Transverse colon (tissue), 4 donors: ENCODE results near the gene NTRK3. TPM values are rescaled to one million over a fixed set of nuclear protein-coding genes. Genes with fewer than 3 reads are reported as not detected.

Experiments used
- DNase-seq: peaks from one replicate; pipeline ENCODE4 v3.0.0-alpha.2; 2019
- H3K27ac ChIP-seq, 4 donors: fragments of 200-600 bp; sonication (generic); 2 replicates each; pipeline ENCODE4 v1.5.1; 2016 to 2018; ENCODE audit warnings: inconsistent platforms in 4 of 4
- H3K27me3 ChIP-seq: fragments of 200-600 bp; sonication (generic); 2 replicates; pipeline ENCODE4 v1.5.1; 2017; ENCODE audit warnings: inconsistent platforms
- H3K36me3 ChIP-seq, 4 donors: fragments of 200-600 bp; sonication (generic); 2 replicates each; pipeline ENCODE4 v1.5.1; 2017 to 2019; ENCODE audit warnings: inconsistent platforms in 4 of 4
- H3K4me1 ChIP-seq, 4 donors: fragments of 200-600 bp; sonication (generic); 2 replicates each; pipeline ENCODE4 v1.5.1; 2017 to 2020; ENCODE audit warnings: inconsistent platforms in 4 of 4
- H3K4me3 ChIP-seq, 4 donors: fragments of 200-600 bp; sonication (generic); 1 replicate in 1 of 4; 2 replicates in 3 of 4; pipeline versions ENCODE4 v1.5.1 to v1.6.1; 2017 to 2019; ENCODE audit warnings: inconsistent platforms in 4 of 4
- H3K9me3 ChIP-seq, 2 donors: fragments of 200-600 bp; sonication (generic); 2 replicates each; pipeline ENCODE4 v1.5.1; 2017 to 2019; ENCODE audit warnings: inconsistent platforms in 2 of 2
- CTCF ChIP-seq, 5 experiments: fragments of 200-600 bp in 3 of 5; fragments of 450-650 bp in 2 of 5; sonication (generic) in 3 of 5; IDR thresholded peaks; 1 replicate in 2 of 5; 2 replicates in 3 of 5; pipeline ENCODE4 v1.5.1; 2016 to 2017; ENCODE audit warnings: antibody characterized with exemption in 5 of 5, inconsistent platforms in 3 of 5, mild to moderate bottlenecking in 2 of 5, moderate library complexity in 1 of 5
- EP300 ChIP-seq: sonication (generic); formaldehyde crosslinking; IDR thresholded peaks from one replicate; pipeline ENCODE4 v1.6.1; 2017; ENCODE audit warnings: antibody characterized with exemption, low read depth
- POLR2A ChIP-seq: fragments of 450-650 bp; IDR thresholded peaks from one replicate; pipeline ENCODE4 v1.6.1; 2016; ENCODE audit warnings: antibody characterized with exemption, mild to moderate bottlenecking, moderate library complexity
- POLR2AphosphoS5 ChIP-seq, 3 donors: sonication (generic); formaldehyde crosslinking; IDR thresholded peaks; one replicate each; pipeline ENCODE4 v1.6.1; 2016; ENCODE audit warnings: antibody characterized with exemption in 3 of 3
- WGBS, 2 donors: methylation state at CpG; one replicate each; pipeline ENCODE4 v1.1.5; 2018; ENCODE audit warnings: low coverage in 1 of 2; 5-methylcytosine and 5-hydroxymethylcytosine counted together
- in situ Hi-C, 4 donors: fragments of 200-750 bp; cut with MboI; loops; one replicate each; pipeline versions ENCODE4 v1.15.0 to v1.15.1; 2017; ENCODE audit warnings: low sequenced_read_pairs in 3 of 4, low pct_ligation_motif_present in 1 of 4, low pct_unique_long_range_greater_than_20kb in 1 of 4
- intact Hi-C: fragments of 100-400 bp; cut with DNase I; formaldehyde crosslinking; loops from one replicate; pipeline ENCODE4 v1.15.1; 2023; ENCODE audit warnings: low total_unique reads
- total RNA-seq, 4 donors: library from RNA; depleted of rRNA; stranded (reverse); fragments of >200 nt; gene quantifications; one replicate each; pipeline ENCODE4 v1.1.0, GENCODE V29; 2016

Gene NTRK3
- total RNA-seq, 4 donors from 2014 or later = 1.1 to 2.8 (median 2.4) TPM

- H3K9me3 ChIP-seq = no peaks in the 10 kb centered on the region
- 19 to 51% methylated on average over 4 to 9 of the region's 9 CpGs for WGBS, 2 donors
Measured at GRCh38 chr15:88218557-88219221, 37.9 kb downstream of the NTRK3 start.

GRCh38 chr15:88215066-88215648 is 41.4 kb downstream of the NTRK3 start:
- no peak for TF ChIP-seq EP300
- TF ChIP-seq POLR2A = no peak
- TF ChIP-seq POLR2AphosphoS5 (IDR thresholded peaks at IDR 0.05) = no peak
- TF ChIP-seq CTCF (IDR thresholded peaks at IDR 0.05) = no peak
- Histone ChIP-seq H3K27ac (no peak overlapping the region), H3K9me3 (no peaks in the 10 kb centered on the region), H3K36me3 (no peaks in the 10 kb centered on the region), H3K4me3 (no peak overlapping the region), H3K4me1 (no peaks in the 10 kb centered on the region), H3K27me3 (no peaks in the 10 kb centered on the region)
- no peak for DNase-seq
- WGBS, 2 donors = 68 to 84% methylated on average over 5 to 16 of the region's 16 CpGs
- in situ Hi-C loops = no loop called here
- intact Hi-C loops = no loop called here

More at GRCh38 chr15:88218557-88219221, 37.9 kb downstream of the NTRK3 start:
- in situ Hi-C loops = no loop called here
- intact Hi-C loops = no loop called here
- DNase-seq = no peak
- H3K27me3 ChIP-seq = no peaks in the 10 kb centered on the region
- H3K27ac ChIP-seq = no peak overlapping the region
- no peaks in the 10 kb centered on the region for H3K36me3 ChIP-seq
- H3K4me3 ChIP-seq = no peak overlapping the region
- no peaks in the 10 kb centered on the region for H3K4me1 ChIP-seq
- TF ChIP-seq CTCF (IDR thresholded peaks at IDR 0.05) = no peak
- TF ChIP-seq EP300 = no peak
- no peak for TF ChIP-seq POLR2AphosphoS5 (IDR thresholded peaks at IDR 0.05)

GRCh38 chr15:88209111-88209510 is 47.4 kb downstream of the NTRK3 start:
- in situ Hi-C loops = no loop called here
- no peak for DNase-seq

GRCh38 chr15:88208396-88208795 is 48.1 kb downstream of the NTRK3 start:
- H3K27ac ChIP-seq = no peak overlapping the region
- intact Hi-C loops (no loop called here), in situ Hi-C loops (no loop called here)
- H3K27me3 ChIP-seq = no peaks in the 10 kb centered on the region
- H3K36me3 ChIP-seq = no peaks in the 10 kb centered on the region
- no peaks in the 10 kb centered on the region for H3K4me1 ChIP-seq
- H3K4me3 ChIP-seq = no peak overlapping the region
- no peak for DNase-seq
- TF ChIP-seq EP300 = no peak
- H3K9me3 ChIP-seq = no peaks in the 10 kb centered on the region
- WGBS, 2 donors = 40 to 42% methylated on average over 1 to 2 of the region's 2 CpGs

More at GRCh38 chr15:88209111-88209510, 47.4 kb downstream of the NTRK3 start:
- TF ChIP-seq EP300 (no peak), POLR2AphosphoS5 (IDR thresholded peaks at IDR 0.05) (no peak), POLR2A (no peak), CTCF (IDR thresholded peaks at IDR 0.05) (no peak)
- H3K27me3 ChIP-seq = no peaks in the 10 kb centered on the region
- WGBS, 2 donors = 59 to 65% methylated on average over 4 to 5 of the region's 5 CpGs
- H3K9me3 ChIP-seq = no peaks in the 10 kb centered on the region
- no peak overlapping the region for H3K27ac ChIP-seq
- intact Hi-C loops = no loop called here
- H3K4me3 ChIP-seq = no peak overlapping the region
- H3K4me1 ChIP-seq = no peaks in the 10 kb centered on the region
- H3K36me3 ChIP-seq = no peaks in the 10 kb centered on the region

- no peaks in the 10 kb centered on the region for H3K27me3 ChIP-seq
- H3K27ac ChIP-seq = no peak overlapping the region
- in situ Hi-C loops (no loop called here), intact Hi-C loops (no loop called here)
- no peaks in the 10 kb centered on the region for H3K4me1 ChIP-seq
- H3K9me3 ChIP-seq = no peaks in the 10 kb centered on the region
- no peak overlapping the region for H3K4me3 ChIP-seq
- H3K36me3 ChIP-seq = no peaks in the 10 kb centered on the region
- WGBS, 2 donors = 70% methylated on average over 2 of the region's 2 CpGs; no CpG with 5 or more reads in 1 of the 2 donors
- no peak for DNase-seq
- TF ChIP-seq CTCF (IDR thresholded peaks at IDR 0.05) = no peak
- TF ChIP-seq POLR2A = no peak
- TF ChIP-seq POLR2AphosphoS5 (IDR thresholded peaks at IDR 0.05) = no peak
- TF ChIP-seq EP300 = no peak
Measured at GRCh38 chr15:88207565-88207964, 49.0 kb downstream of the NTRK3 start.
